Gastrocnemius medialis (tissue), 4 donors: ENCODE measurements around the gene GPA33. TPM values are rescaled to one million over a fixed set of nuclear protein-coding genes. Genes with fewer than 3 reads are reported as not detected.

Experiments
- ATAC-seq, 2 donors: fragments of 150-250 bp; one replicate each; pipeline ENCODE4 v1.9.1; 2016
- DNase-seq, 2 donors: peaks; one replicate each; pipeline ENCODE4 v3.0.0-alpha.2; 2019
- H3K27ac ChIP-seq, 4 donors: fragments of 200-600 bp; sonication (generic); 1 replicate in 1 of 4; 2 replicates in 3 of 4; pipeline ENCODE4 v1.5.1; 2016 to 2018; ENCODE audit warnings: mild to moderate bottlenecking in 2 of 4, moderate library complexity in 1 of 4
- H3K27me3 ChIP-seq, 3 donors: fragments of 200-600 bp; sonication (generic) in 2 of 3; 1 replicate in 1 of 3; 2 replicates in 2 of 3; pipeline versions ENCODE4 v1.5.1 to v1.6.0; 2016 to 2019; ENCODE audit warnings: mild to moderate bottlenecking in 1 of 3, moderate library complexity in 1 of 3
- H3K36me3 ChIP-seq, 2 donors: fragments of 200-600 bp; sonication (generic) in 1 of 2; one replicate each; pipeline ENCODE4 v1.5.1; 2017 to 2018
- H3K4me1 ChIP-seq, 2 donors: fragments of 200-600 bp; sonication (generic) in 1 of 2; one replicate each; pipeline ENCODE4 v1.5.1; 2016 to 2017; ENCODE audit warnings: mild to moderate bottlenecking in 2 of 2
- H3K4me3 ChIP-seq, 4 donors: fragments of 200-600 bp; sonication (generic) in 3 of 4; 1 replicate in 1 of 4; 2 replicates in 3 of 4; pipeline ENCODE4 v1.5.1; 2016 to 2019; ENCODE audit warnings: mild to moderate bottlenecking in 2 of 4
- H3K9me3 ChIP-seq, 3 donors: fragments of 200-600 bp; sonication (generic) in 2 of 3; 1 replicate in 1 of 3; 2 replicates in 2 of 3; pipeline ENCODE4 v1.5.1; 2016 to 2019
- POLR2A ChIP-seq, 2 donors: fragments of 450-650 bp; IDR thresholded peaks; one replicate each; pipeline ENCODE4 v1.6.1; 2017; ENCODE audit warnings: antibody characterized with exemption in 2 of 2, mild to moderate bottlenecking in 2 of 2, moderate library complexity in 2 of 2
- in situ Hi-C, 4 donors: fragments of 200-750 bp; cut with MboI; loops; one replicate each; pipeline versions ENCODE4 v1.15.0 to v1.8.0; 2017; ENCODE audit warnings: low sequenced_read_pairs in 4 of 4
- intact Hi-C: fragments of 100-400 bp; cut with DNase I; formaldehyde crosslinking; loops from one replicate; pipeline ENCODE4 v1.15.1; 2023; ENCODE audit warnings: low total_unique reads
- total RNA-seq, 4 donors: library from RNA; depleted of rRNA; stranded (reverse); fragments of >200 nt; gene quantifications; one replicate each; pipeline versions ENCODE4 v1.1.0 to v1.2.3, GENCODE V29; 2016
- TF ChIP-seq, protein P1 (sequence below), 5 experiments: fragments of 450-650 bp in 3 of 5; fragments of 200-600 bp in 2 of 5; sonication (generic) in 2 of 5; IDR thresholded peaks in 4 of 5; conservative IDR thresholded peaks in 1 of 5; 1 replicate in 4 of 5; 2 replicates in 1 of 5; pipeline ENCODE4 v1.5.1; 2016 to 2019; ENCODE audit warnings: antibody characterized with exemption in 5 of 5, mild to moderate bottlenecking in 3 of 5, moderate library complexity in 3 of 5

The GPA33 gene
- total RNA-seq, 4 donors from 2014 or later, result 1.9 TPM; not detected in 3

- no peaks in the 10 kb centered on the region for H3K27me3 ChIP-seq
- H3K4me1 ChIP-seq, result no peaks in the 10 kb centered on the region
- TF ChIP-seq, protein P1, sequence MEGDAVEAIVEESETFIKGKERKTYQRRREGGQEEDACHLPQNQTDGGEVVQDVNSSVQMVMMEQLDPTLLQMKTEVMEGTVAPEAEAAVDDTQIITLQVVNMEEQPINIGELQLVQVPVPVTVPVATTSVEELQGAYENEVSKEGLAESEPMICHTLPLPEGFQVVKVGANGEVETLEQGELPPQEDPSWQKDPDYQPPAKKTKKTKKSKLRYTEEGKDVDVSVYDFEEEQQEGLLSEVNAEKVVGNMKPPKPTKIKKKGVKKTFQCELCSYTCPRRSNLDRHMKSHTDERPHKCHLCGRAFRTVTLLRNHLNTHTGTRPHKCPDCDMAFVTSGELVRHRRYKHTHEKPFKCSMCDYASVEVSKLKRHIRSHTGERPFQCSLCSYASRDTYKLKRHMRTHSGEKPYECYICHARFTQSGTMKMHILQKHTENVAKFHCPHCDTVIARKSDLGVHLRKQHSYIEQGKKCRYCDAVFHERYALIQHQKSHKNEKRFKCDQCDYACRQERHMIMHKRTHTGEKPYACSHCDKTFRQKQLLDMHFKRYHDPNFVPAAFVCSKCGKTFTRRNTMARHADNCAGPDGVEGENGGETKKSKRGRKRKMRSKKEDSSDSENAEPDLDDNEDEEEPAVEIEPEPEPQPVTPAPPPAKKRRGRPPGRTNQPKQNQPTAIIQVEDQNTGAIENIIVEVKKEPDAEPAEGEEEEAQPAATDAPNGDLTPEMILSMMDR (IDR thresholded peaks at IDR 0.05 in 4 of 5, conservative IDR thresholded peaks at IDR 0.05 in 1 of 5), result no peak
- no peak for TF ChIP-seq POLR2A (IDR thresholded peaks at IDR 0.05)
- DNase-seq, result no peak
- intact Hi-C loops (no loop called here), in situ Hi-C loops (no loop called here)
- H3K9me3 ChIP-seq, result no peaks in the 10 kb centered on the region
- no peaks in the 10 kb centered on the region for H3K36me3 ChIP-seq
- no peak for ATAC-seq
- no peak overlapping the region for H3K27ac ChIP-seq
- H3K4me3 ChIP-seq, result no peak overlapping the region
These were observed 12.9 kb downstream of the GPA33 start for GRCh38 chr1:167077128-167077867.

DNA sequence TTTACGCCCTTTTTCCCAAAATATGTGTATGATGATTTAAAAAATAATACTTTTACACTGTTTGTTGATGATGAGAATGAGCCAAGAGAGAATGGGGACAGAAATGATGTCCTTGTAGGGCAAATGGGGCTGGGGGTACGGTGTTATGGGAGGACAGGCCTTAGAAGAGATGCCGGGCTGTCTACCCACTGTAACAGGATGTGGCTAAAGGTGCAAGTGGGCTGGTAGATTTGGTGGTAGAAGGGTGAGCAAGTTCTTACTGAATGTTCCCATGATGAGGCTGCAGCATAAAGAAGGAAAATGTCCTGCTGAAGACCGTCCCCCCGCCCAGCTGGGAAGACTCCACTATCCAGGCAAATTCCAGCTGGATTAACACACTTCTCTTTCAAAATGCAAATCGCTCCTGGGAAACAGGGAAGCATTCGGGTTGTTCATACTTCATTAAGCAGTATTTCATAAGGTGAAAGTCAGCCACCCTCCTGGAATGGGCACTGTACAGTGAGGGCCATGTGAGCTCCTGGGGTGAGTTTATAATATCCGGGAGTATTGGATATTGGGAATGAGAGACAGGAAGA lies 14.0 kb downstream of the GPA33 start:
- H3K36me3 ChIP-seq, result no peaks in the 10 kb centered on the region
- intact Hi-C loops, result no loop called here
- no peak overlapping the region for H3K27ac ChIP-seq
- no peaks in the 10 kb centered on the region for H3K4me1 ChIP-seq
- H3K9me3 ChIP-seq, result no peaks in the 10 kb centered on the region
- ATAC-seq (no peak), DNase-seq (no peak)
- no peaks in the 10 kb centered on the region for H3K27me3 ChIP-seq
- TF ChIP-seq POLR2A (IDR thresholded peaks at IDR 0.05), result no peak
- TF ChIP-seq, protein P1 (IDR thresholded peaks at IDR 0.05 in 4 of 5, conservative IDR thresholded peaks at IDR 0.05 in 1 of 5), result no peak
- in situ Hi-C loops, result no loop called here
- no peak overlapping the region for H3K4me3 ChIP-seq

DNA sequence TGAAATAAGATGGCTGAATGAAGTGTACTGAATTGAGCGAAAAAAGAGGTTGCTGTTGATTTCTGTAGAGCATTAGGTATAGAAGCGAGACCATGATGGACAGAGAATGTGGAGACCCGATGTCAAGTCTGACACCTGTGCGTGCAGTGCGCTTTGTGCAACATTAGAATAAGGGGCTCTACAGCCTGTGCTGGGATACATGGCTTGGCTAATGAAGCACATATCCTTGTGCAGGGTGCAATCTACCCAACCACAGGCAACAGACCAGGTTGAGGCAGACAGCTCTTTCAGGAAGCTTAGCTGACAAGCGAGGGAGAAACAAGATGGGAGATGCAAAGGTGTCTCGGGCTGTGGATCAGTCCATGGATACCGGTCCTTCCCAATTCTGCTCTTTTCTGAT lies 18.9 kb downstream of the GPA33 start:
- H3K27ac ChIP-seq, result no peak overlapping the region
- ATAC-seq (no peak), DNase-seq (no peak)
- H3K9me3 ChIP-seq, result no peaks in the 10 kb centered on the region
- intact Hi-C loops (no loop called here), in situ Hi-C loops (loop anchor here in 2 of 4 donors (25.0 kb wide), 2 partner anchors 466 to 616 kb away; no protein-coding TSS in a partner anchor)
- peaks cover 0 to 5% of the 10 kb centered on the region in 2 donors for H3K4me1 ChIP-seq
- H3K4me3 ChIP-seq, result no peak overlapping the region
- no peaks in the 10 kb centered on the region for H3K36me3 ChIP-seq
- TF ChIP-seq, protein P1 (IDR thresholded peaks at IDR 0.05 in 4 of 5, conservative IDR thresholded peaks at IDR 0.05 in 1 of 5), result no peak
- TF ChIP-seq POLR2A (IDR thresholded peaks at IDR 0.05), result no peak
- no peaks in the 10 kb centered on the region for H3K27me3 ChIP-seq

DNA sequence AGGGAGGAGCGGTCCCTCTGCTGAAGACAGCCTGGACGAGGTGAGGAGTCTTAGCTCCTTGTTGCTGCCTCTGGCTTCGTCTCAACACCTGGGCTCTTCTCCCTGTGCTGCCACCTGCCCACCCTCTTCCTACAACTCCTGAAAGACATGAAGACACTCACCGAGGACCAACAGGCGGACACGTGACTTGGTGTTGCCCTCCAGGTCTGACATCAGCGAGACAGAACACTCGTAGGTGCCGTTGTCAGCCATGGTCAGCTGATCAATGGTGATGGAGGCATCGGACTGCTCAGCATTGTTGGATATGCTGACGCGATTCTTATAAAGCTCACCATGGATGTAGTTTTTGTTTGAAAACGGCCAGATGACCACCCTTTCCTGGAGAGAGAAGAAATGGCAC lies 21.4 kb downstream of the GPA33 start:
- ATAC-seq (no peak), DNase-seq (no peak)
- in situ Hi-C loops (loop anchor here (5.0 to 25.0 kb wide), 9 partner anchors 56 to 619 kb away; no protein-coding TSS in a partner anchor), intact Hi-C loops (loop anchor here (5.0 kb wide), 1 partner anchor 464 kb away; no protein-coding TSS in a partner anchor)
- no peak overlapping the region for H3K27ac ChIP-seq
- TF ChIP-seq, protein P1 (IDR thresholded peaks at IDR 0.05 in 4 of 5, conservative IDR thresholded peaks at IDR 0.05 in 1 of 5), result no peak
- TF ChIP-seq POLR2A (IDR thresholded peaks at IDR 0.05), result no peak
- no peaks in the 10 kb centered on the region for H3K36me3 ChIP-seq
- peaks cover 0 to 5% of the 10 kb centered on the region in 2 donors for H3K4me1 ChIP-seq
- no peaks in the 10 kb centered on the region for H3K9me3 ChIP-seq
- no peaks in the 10 kb centered on the region for H3K27me3 ChIP-seq
- no peak overlapping the region for H3K4me3 ChIP-seq
